Pancreas (tissue), 10 donors: Measurements from ENCODE around the gene TFAP2E. TPM values are rescaled to one million over a fixed set of nuclear protein-coding genes. Genes with fewer than 3 reads are reported as not detected.

Experiments
- ATAC-seq, 4 donors: fragments of 200-7000 bp; cut with Tn5 transposase; one replicate each; pipeline versions ENCODE4 v1.8.0 to v1.9.1; 2020; ENCODE audit warnings: mild to moderate bottlenecking in 4 of 4, moderate library complexity in 4 of 4
- DNase-seq, 6 donors: peaks; one replicate each; pipeline ENCODE4 v3.0.0-alpha.2; 2020
- FAIRE-seq: peaks from 2 replicates; lab custom pipeline; 2012; peaks lifted over from hg19 to GRCh38; lab: Jason Lieb, UNC
- H3K27ac ChIP-seq, 4 donors: fragments of 200-600 bp; sonication (generic); 1 replicate in 3 of 4; 2 replicates in 1 of 4; pipeline versions ENCODE4 v1.5.0 to v1.8.0; 2020
- H3K27me3 ChIP-seq, 4 donors: fragments of 200-600 bp; one replicate each; pipeline ENCODE4 v1.8.0; 2021
- H3K36me3 ChIP-seq, 3 donors: fragments of 200-600 bp; sonication (generic) in 1 of 3; one replicate each; pipeline versions ENCODE4 v1.5.0 to v1.8.0; 2020 to 2021
- H3K4me1 ChIP-seq, 3 donors: fragments of 200-600 bp; one replicate each; pipeline ENCODE4 v1.8.0; 2021
- H3K4me3 ChIP-seq, 4 donors: fragments of 200-600 bp; sonication (generic) in 2 of 4; one replicate each; pipeline versions ENCODE4 v1.5.0 to v1.8.0; 2020 to 2021
- H3K9me3 ChIP-seq, 4 donors: fragments of 200-600 bp; one replicate each; pipeline ENCODE4 v1.8.0; 2021
- WGBS, 2 donors: extraction: QIAGEN DNeasy Blood & Tissue Kit; methylation state at CpG; one replicate each; pipeline ENCODE4 v1.1.7; 2013; 5-methylcytosine and 5-hydroxymethylcytosine counted together
- intact Hi-C, 3 donors: fragments of 100-400 bp; cut with DNase I; formaldehyde crosslinking; loops; one replicate each; pipeline versions ENCODE4 v1.11.1 to v1.14.2; 2022
- polyA plus RNA-seq, 2 donors: library from polyadenylated mRNA; stranded (reverse); fragments of 200-250 nt; gene quantifications; one replicate each; pipeline ENCODE4 v1.2.3, GENCODE V29; 2013
- total RNA-seq, 6 donors: library from RNA; stranded (reverse); fragmentation: NEBNext Ultra II Directional in 4 of 6; extraction: Animal tissue kit (Norgen Biotek cat#: 25700) in 4 of 6; gene quantifications; one replicate each; pipeline versions ENCODE4 v1.2.1 to v1.2.4, GENCODE V29; 2021 to 2023
- TF ChIP-seq, protein P1 (sequence below), 4 donors: fragments of 200-600 bp; sonication (generic) in 3 of 4; IDR thresholded peaks; one replicate each; pipeline versions ENCODE4 v1.5.0 to v1.8.0; 2021; ENCODE audit warnings: antibody characterized with exemption in 4 of 4
- donor health status: healthy with polysubstance abuse.
- donor health status: DM: no; HTN: no; CAD: no; lungs with moderate emphysema.
- donor health status: DM: no; HTN: no; CAD: no.
- donor health status: control.
- donor health status: control.
- donor health status: Bipolar disorder and iron deficiency.
- donor health status: DM: yes; HTN: yes; CAD: no.
- donor health status: DM: no; HTN: no; CAD: no.
- donor health status: DM: no; HTN: no; CAD: no.
- donor health status: DM: yes; HTN: yes; CAD: no.

The TFAP2E gene
- total and polyA plus RNA-seq, 8 donors = 0.08 to 2.0 (median 0.25) TPM

DNA sequence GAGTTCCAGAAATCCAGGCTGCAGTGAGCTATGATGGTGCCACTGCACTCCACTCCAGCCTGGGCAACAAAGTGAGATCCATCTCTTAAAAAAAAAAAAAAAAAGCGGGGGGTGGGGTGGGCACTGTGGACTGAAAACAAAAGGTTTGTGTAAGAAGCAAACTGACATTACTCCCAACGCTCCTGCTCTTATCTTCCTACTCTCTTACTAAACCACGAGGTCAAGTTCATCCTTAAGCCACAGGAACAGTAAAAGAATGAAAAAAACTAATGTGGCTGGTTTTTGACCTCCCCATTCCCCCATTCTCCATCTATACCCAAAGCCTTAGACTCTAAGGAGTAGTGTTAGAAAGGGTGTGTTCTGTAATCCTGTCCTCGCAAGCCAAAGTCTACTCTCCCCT is 30.8 kb downstream of the TFAP2E start:
- Histone ChIP-seq H3K4me1 (no peaks in the 10 kb centered on the region), H3K9me3 (no peaks in the 10 kb centered on the region), H3K27ac (no peak overlapping the region), H3K4me3 (no peak overlapping the region), H3K36me3 (peaks cover 3 to 48% (median 28%) of the 10 kb centered on the region in 3 donors), H3K27me3 (no peaks in the 10 kb centered on the region)
- DNase-seq (no peak), ATAC-seq (no peak), FAIRE-seq (no peak)
- intact Hi-C loops = no loop called here
- TF ChIP-seq, protein P1, sequence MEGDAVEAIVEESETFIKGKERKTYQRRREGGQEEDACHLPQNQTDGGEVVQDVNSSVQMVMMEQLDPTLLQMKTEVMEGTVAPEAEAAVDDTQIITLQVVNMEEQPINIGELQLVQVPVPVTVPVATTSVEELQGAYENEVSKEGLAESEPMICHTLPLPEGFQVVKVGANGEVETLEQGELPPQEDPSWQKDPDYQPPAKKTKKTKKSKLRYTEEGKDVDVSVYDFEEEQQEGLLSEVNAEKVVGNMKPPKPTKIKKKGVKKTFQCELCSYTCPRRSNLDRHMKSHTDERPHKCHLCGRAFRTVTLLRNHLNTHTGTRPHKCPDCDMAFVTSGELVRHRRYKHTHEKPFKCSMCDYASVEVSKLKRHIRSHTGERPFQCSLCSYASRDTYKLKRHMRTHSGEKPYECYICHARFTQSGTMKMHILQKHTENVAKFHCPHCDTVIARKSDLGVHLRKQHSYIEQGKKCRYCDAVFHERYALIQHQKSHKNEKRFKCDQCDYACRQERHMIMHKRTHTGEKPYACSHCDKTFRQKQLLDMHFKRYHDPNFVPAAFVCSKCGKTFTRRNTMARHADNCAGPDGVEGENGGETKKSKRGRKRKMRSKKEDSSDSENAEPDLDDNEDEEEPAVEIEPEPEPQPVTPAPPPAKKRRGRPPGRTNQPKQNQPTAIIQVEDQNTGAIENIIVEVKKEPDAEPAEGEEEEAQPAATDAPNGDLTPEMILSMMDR (IDR thresholded peaks at IDR 0.05) = no peak
- WGBS, 2 donors = 77% methylated on average over 4 of the region's 4 CpGs

DNA sequence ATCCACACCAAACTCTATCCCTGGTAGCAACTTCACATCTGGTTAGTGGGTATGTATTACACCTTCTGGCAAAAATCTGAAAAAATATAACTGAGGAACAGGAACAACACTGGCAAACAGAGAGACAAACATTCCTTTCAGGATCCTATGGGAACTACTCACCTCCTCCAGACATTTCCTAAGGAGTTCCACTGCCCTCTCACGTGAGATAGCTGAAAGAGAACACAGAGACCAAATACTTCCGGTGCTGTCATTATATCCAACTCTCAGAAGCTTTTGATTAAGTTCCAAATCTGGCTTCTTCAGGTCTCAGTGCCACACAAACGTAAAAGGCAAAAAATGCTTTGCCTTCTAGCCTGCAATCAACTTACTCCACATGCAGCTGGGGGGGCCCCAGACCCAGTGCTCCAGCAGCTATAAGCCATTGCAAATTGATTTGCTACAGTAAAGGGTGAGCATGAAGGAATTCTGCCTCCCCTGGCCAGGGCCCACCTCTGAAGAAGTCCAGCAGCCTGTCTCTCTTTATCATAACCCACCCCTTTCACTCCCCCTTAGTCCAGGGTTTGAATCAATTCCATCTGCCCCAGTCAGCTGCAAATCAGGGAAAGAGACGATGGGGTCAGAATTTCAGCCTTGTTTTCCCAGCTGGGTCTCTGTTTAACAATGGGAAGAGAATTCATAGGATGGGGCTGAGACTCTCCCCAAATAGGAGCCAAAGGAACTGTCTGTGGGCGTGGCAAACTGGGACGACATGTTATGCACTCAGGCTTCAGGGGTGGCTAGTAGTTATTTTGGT is 32.2 kb downstream of the TFAP2E start:
- no peaks in the 10 kb centered on the region for H3K9me3 ChIP-seq
- 85 to 87% methylated on average over 6 of the region's 6 CpGs for WGBS, 2 donors
- DNase-seq (no peak), ATAC-seq (no peak), FAIRE-seq (no peak)
- intact Hi-C loops = no loop called here
- TF ChIP-seq, protein P1 (IDR thresholded peaks at IDR 0.05) = no peak
- no peaks in the 10 kb centered on the region for H3K4me1 ChIP-seq
- H3K27ac ChIP-seq = no peak overlapping the region
- no peak overlapping the region for H3K4me3 ChIP-seq
- no peaks in the 10 kb centered on the region for H3K27me3 ChIP-seq
- peaks cover 4 to 53% (median 28%) of the 10 kb centered on the region in 3 donors for H3K36me3 ChIP-seq

DNA sequence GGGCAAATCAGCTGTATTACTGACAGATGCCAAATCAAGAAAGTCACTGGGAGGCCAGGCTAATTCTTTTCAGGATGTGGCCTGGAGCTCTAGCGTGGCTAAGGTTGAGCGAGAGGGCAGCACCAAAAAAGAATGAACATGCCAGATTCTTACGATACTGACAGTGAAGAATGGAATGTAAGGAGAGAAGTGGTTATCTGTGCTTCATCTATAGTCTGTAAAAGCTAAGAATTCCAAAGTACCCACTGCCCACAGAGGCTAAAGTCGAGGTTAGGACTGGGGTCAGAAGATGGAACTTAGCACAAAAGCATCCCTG is 32.7 kb downstream of the TFAP2E start:
- no peak for ATAC-seq
- Histone ChIP-seq H3K27ac (no peak overlapping the region), H3K36me3 (peaks cover 4 to 55% (median 28%) of the 10 kb centered on the region in 3 donors), H3K4me3 (no peak overlapping the region), H3K27me3 (no peaks in the 10 kb centered on the region), H3K4me1 (no peaks in the 10 kb centered on the region), H3K9me3 (no peaks in the 10 kb centered on the region)
- intact Hi-C loops = no loop called here
- DNase-seq = no peak
- WGBS, 2 donors = 91 to 93% methylated on average over 4 of the region's 4 CpGs
- no peak for FAIRE-seq
- TF ChIP-seq, protein P1 (IDR thresholded peaks at IDR 0.05) = no peak

DNA sequence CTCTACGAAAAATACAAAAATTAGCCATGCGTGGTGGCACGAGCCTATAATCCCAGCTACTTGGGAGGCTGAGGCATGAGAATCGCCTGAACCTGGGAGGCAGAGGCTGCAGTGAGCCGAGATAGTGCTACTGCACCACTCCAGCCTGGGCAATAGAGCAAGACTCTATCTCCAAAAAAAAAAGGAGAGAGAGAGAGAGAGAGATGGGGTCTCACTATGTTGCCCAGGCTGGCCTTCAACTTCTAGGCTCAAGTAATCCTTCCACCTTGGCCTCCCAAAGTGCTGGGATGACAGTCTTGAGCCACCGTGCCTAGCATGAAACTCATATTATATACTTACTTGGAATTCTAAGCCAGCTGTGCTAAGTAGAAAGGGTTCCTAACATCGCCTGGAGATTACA is 38.5 kb downstream of the TFAP2E start:
- no peak for FAIRE-seq
- Histone ChIP-seq H3K4me3 (no peak overlapping the region), H3K4me1 (no peaks in the 10 kb centered on the region), H3K9me3 (no peaks in the 10 kb centered on the region), H3K27me3 (no peaks in the 10 kb centered on the region), H3K27ac (no peak overlapping the region), H3K36me3 (peaks cover 4 to 25% (median 12%) of the 10 kb centered on the region in 3 donors)
- ATAC-seq = no peak
- 98% methylated on average over 7 of the region's 7 CpGs for WGBS, 2 donors
- intact Hi-C loops = no loop called here
- TF ChIP-seq, protein P1 (IDR thresholded peaks at IDR 0.05) = no peak
- DNase-seq = no peak

DNA sequence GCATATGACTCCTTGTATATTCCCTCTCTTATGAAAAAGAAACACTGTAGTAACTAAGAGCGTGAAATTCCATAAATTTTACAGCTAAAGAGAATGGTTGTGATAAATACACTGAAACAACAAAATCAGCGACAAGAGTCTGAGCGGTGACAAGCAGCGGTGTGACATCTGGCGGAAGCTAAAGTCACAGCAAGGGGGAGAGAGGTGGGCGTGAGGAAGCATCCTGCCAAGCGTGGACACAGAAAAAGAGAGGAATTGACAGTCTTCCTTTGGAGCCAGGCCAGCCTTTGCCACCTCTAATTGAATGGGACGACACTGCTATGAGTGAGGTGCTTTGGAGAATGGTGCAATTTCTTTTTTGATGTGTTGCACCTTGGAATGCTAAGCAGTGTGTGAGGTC is 42.3 kb downstream of the TFAP2E start:
- no peaks in the 10 kb centered on the region for H3K27me3 ChIP-seq
- H3K4me1 ChIP-seq = no peaks in the 10 kb centered on the region
- intact Hi-C loops = no loop called here
- H3K27ac ChIP-seq = no peak overlapping the region
- no peaks in the 10 kb centered on the region for H3K9me3 ChIP-seq
- TF ChIP-seq, protein P1 (IDR thresholded peaks at IDR 0.05) = no peak
- no peak for FAIRE-seq
- DNase-seq = no peak
- 89% methylated on average over 8 of the region's 8 CpGs for WGBS, 2 donors
- no peak for ATAC-seq
- H3K4me3 ChIP-seq = no peak overlapping the region
- peaks cover 0 to 2% (median 0%) of the 10 kb centered on the region in 3 donors for H3K36me3 ChIP-seq
